ENCODE results near the gene IQGAP2. TPM values are rescaled to one million over a fixed set of nuclear protein-coding genes. Genes with fewer than 3 reads are reported as not detected.

Gene IQGAP2
- total and polyA plus RNA-seq, 3 donors from 2014 or later, result 33.5 to 78.6 (median 60.2) TPM

- no peaks in the 10 kb centered on the region for H3K4me1 ChIP-seq
- no peaks in the 10 kb centered on the region for H3K9me3 ChIP-seq
- intact Hi-C loops (cut with DNase I; ENCODE audit: low total_unique reads), result no loop called here
- H3K4me3 ChIP-seq, result no peak overlapping the region
- 79 to 89% methylated on average over 1 of the region's 1 CpG for whole genome bisulfite sequencing, 2 donors
- no peaks in the 10 kb centered on the region for H3K36me3 ChIP-seq (ENCODE audit: low read depth, missing control alignments)
- no peak overlapping the region for H3K27ac ChIP-seq
- TF ChIP-seq CTCF (IDR thresholded peaks at IDR 0.05) (no peak), POLR2A (IDR thresholded peaks at IDR 0.05) (no peak)
- no peaks in the 10 kb centered on the region for H3K27me3 ChIP-seq
- no peak for DNase-seq
These were observed 14.8 kb upstream of the IQGAP2 start for GRCh38 chr5:76388236-76388635.

GRCh38 chr5:76388791-76389512, 14.1 kb upstream of the IQGAP2 start:
- Histone ChIP-seq H3K9me3 (no peaks in the 10 kb centered on the region), H3K36me3 (ENCODE audit: low read depth, missing control alignments) (no peaks in the 10 kb centered on the region), H3K4me3 (no peak overlapping the region), H3K4me1 (no peaks in the 10 kb centered on the region), H3K27me3 (no peaks in the 10 kb centered on the region), H3K27ac (no peak overlapping the region)
- intact Hi-C loops (cut with DNase I; ENCODE audit: low total_unique reads), result no loop called here
- TF ChIP-seq CTCF (IDR thresholded peaks at IDR 0.05), result no peak
- no peak for TF ChIP-seq POLR2A (IDR thresholded peaks at IDR 0.05)
- no peak for DNase-seq
- WGBS, 2 donors, result 71 to 73% methylated on average over 11 of the region's 11 CpGs

GRCh38 chr5:76389513-76390154, 13.5 kb upstream of the IQGAP2 start:
- Histone ChIP-seq H3K36me3 (ENCODE audit: low read depth, missing control alignments) (no peaks in the 10 kb centered on the region), H3K9me3 (no peaks in the 10 kb centered on the region), H3K27ac (no peak overlapping the region), H3K27me3 (no peaks in the 10 kb centered on the region), H3K4me1 (no peaks in the 10 kb centered on the region), H3K4me3 (no peak overlapping the region)
- intact Hi-C loops (cut with DNase I; ENCODE audit: low total_unique reads), result no loop called here
- 65 to 68% methylated on average over 13 of the region's 13 CpGs for WGBS, 2 donors
- no peak for DNase-seq
- TF ChIP-seq CTCF (IDR thresholded peaks at IDR 0.05) (no peak), POLR2A (IDR thresholded peaks at IDR 0.05) (no peak)

- H3K27me3 ChIP-seq, result no peaks in the 10 kb centered on the region
- no peak for DNase-seq
- no peaks in the 10 kb centered on the region for H3K4me1 ChIP-seq
- WGBS, 2 donors, result 89 to 91% methylated on average over 9 of the region's 9 CpGs
- intact Hi-C loops (cut with DNase I; ENCODE audit: low total_unique reads), result no loop called here
- TF ChIP-seq POLR2A (IDR thresholded peaks at IDR 0.05) (no peak), CTCF (IDR thresholded peaks at IDR 0.05) (no peak)
- H3K9me3 ChIP-seq, result no peaks in the 10 kb centered on the region
- no peak overlapping the region for H3K4me3 ChIP-seq
- H3K27ac ChIP-seq, result no peak overlapping the region
- no peaks in the 10 kb centered on the region for H3K36me3 ChIP-seq (ENCODE audit: low read depth, missing control alignments)
These were observed 12.1 kb upstream of the IQGAP2 start for GRCh38 chr5:76391014-76391413.

Measured in testis (tissue), 3 donors.